DND-41 (cell line): ENCODE results near the gene OOSP4A.

Experiments
- ATAC-seq: fragments of 200-7000 bp; cut with Tn5 transposase; 3 replicates; pipeline ENCODE4 v1.9.1; 2021; ENCODE audit warnings: low read depth; ENCODE audit not compliant: insufficient read depth
- DNase-seq: peaks from one replicate; pipeline ENCODE4 v3.0.0-alpha.2; 2020
- H2AFZ ChIP-seq: 2 replicates; pipeline ENCODE4 v1.6.0; 2012; ENCODE audit warnings: low read depth, low read length
- H3K27ac ChIP-seq: 2 replicates; pipeline ENCODE4 v1.5.1; 2012; ENCODE audit warnings: low read length, inconsistent platforms
- H3K27me3 ChIP-seq: fragments of 200-600 bp; sonication (generic); 2 replicates; pipeline ENCODE4 v1.6.0; 2012; ENCODE audit warnings: low read length, mild to moderate bottlenecking, inconsistent platforms; ENCODE audit not compliant: insufficient read depth, poor library complexity
- H3K36me3 ChIP-seq: 2 replicates; pipeline ENCODE4 v1.5.1; 2012; ENCODE audit warnings: low read length, inconsistent platforms; ENCODE audit not compliant: insufficient read depth
- H3K4me1 ChIP-seq: 2 replicates; pipeline ENCODE4 v1.5.1; 2012; ENCODE audit warnings: mild to moderate bottlenecking, low read length; ENCODE audit not compliant: insufficient read depth
- H3K4me2 ChIP-seq: 2 replicates; pipeline ENCODE4 v1.6.0; 2012; ENCODE audit warnings: mild to moderate bottlenecking, moderate library complexity, low read length, inconsistent platforms; ENCODE audit not compliant: insufficient read depth
- H3K4me3 ChIP-seq, 2 experiments: fragments of 200-600 bp in 1 of 2; shearing (Covaris generic) in 1 of 2; 2 replicates each; pipeline ENCODE4 v1.5.1; 2012 to 2016; ENCODE audit warnings: inconsistent platforms in 2 of 2, low read length in 2 of 2, mild to moderate bottlenecking in 2 of 2, low read depth in 1 of 2, moderate library complexity in 1 of 2
- H3K79me2 ChIP-seq: 2 replicates; pipeline ENCODE4 v1.6.0; 2012; ENCODE audit warnings: low read length, inconsistent platforms; ENCODE audit not compliant: insufficient read depth
- H3K9ac ChIP-seq: 2 replicates; pipeline ENCODE4 v1.6.0; 2012; ENCODE audit warnings: low read depth, mild to moderate bottlenecking, inconsistent platforms, low read length, moderate library complexity
- H3K9me3 ChIP-seq: 2 replicates; pipeline ENCODE4 v1.5.1; 2012; ENCODE audit warnings: low read length, moderate library complexity, mild to moderate bottlenecking, inconsistent platforms; ENCODE audit not compliant: insufficient read depth, severe bottlenecking
- H4K20me1 ChIP-seq: 2 replicates; pipeline ENCODE4 v1.6.0; 2012; ENCODE audit warnings: low read length; ENCODE audit not compliant: insufficient read depth
- EZH2 ChIP-seq: IDR thresholded peaks from 3 replicates; pipeline ENCODE4 v1.6.1; 2012; ENCODE audit warnings: borderline replicate concordance, low read depth, mild to moderate bottlenecking, moderate library complexity, low read length, inconsistent platforms; ENCODE audit not compliant: severe bottlenecking
- TF ChIP-seq, protein P1 (sequence below): IDR thresholded peaks from 2 replicates; pipeline ENCODE4 v1.5.1; 2012; ENCODE audit warnings: borderline replicate concordance, low read length, moderate library complexity, mild to moderate bottlenecking; ENCODE audit not compliant: poor library complexity, severe bottlenecking; ENCODE audit errors: extremely low read depth

Gene OOSP4A

DNA sequence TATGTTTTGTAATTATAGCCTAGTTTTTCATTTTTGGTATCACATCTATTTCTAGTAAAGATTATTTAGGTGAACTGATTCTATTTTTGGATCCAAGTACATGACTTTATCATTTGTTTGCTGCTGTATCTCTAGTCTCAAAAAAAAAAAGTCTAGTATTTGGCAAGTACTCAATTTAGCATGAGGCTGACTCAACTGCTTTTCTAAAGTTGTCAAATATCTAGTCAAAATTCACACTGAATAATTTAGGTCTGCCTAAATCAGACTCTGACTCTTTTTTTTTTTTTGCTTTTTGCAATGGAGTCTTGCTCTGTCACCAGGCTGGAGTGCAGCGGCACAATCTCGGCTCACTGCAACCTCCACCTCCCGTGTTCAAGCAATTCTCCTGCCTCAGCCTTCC, 2.4 kb downstream of the OOSP4A start:
- H2AFZ ChIP-seq = no peak overlapping the region
- no peaks in the 10 kb centered on the region for H3K36me3 ChIP-seq
- no peak overlapping the region for H3K4me2 ChIP-seq
- H3K4me3 ChIP-seq = no peak overlapping the region
- TF ChIP-seq, protein P1, sequence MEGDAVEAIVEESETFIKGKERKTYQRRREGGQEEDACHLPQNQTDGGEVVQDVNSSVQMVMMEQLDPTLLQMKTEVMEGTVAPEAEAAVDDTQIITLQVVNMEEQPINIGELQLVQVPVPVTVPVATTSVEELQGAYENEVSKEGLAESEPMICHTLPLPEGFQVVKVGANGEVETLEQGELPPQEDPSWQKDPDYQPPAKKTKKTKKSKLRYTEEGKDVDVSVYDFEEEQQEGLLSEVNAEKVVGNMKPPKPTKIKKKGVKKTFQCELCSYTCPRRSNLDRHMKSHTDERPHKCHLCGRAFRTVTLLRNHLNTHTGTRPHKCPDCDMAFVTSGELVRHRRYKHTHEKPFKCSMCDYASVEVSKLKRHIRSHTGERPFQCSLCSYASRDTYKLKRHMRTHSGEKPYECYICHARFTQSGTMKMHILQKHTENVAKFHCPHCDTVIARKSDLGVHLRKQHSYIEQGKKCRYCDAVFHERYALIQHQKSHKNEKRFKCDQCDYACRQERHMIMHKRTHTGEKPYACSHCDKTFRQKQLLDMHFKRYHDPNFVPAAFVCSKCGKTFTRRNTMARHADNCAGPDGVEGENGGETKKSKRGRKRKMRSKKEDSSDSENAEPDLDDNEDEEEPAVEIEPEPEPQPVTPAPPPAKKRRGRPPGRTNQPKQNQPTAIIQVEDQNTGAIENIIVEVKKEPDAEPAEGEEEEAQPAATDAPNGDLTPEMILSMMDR = no peak
- no peak for TF ChIP-seq EZH2
- no peaks in the 10 kb centered on the region for H3K9me3 ChIP-seq
- H3K79me2 ChIP-seq = no peaks in the 10 kb centered on the region
- ATAC-seq = no peak
- no peak overlapping the region for H3K9ac ChIP-seq
- H4K20me1 ChIP-seq = no peaks in the 10 kb centered on the region
- no peak overlapping the region for H3K27ac ChIP-seq
- DNase-seq = no peak
- no peaks in the 10 kb centered on the region for H3K27me3 ChIP-seq
- H3K4me1 ChIP-seq = no peaks in the 10 kb centered on the region

DNA sequence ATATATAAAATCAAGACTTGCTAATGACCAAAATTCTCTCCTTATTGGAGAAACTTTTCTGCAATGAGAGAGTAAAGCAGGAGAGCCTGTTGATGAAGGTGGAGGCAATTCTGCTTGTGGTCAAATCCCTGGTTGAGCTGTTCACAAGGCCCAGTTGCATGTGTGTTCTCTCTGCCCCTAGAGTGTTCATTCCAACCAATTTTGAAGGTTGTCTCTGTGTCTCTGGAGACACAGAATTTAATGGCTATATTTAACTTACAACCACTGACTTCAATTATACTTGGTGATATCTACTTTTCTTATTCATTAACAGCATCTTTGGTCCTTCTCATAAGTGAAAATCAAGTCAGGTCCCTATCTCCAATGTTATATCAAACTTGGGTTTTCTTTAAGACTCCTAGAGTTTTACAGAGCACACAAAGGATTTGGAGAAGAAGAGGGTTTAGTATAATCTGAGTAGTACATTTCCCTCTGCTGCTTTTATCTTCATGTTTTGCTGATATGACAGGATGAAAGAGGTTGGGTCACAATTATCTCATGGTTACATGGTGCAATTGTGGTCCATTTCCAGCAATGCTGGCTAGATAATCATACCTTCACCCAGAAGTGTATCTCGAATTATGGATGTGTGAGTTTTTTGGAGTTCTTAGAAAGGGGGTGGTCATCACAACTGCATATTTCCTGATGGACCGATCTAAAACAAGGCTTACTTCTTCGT, 4.0 kb downstream of the OOSP4A start:
- no peaks in the 10 kb centered on the region for H4K20me1 ChIP-seq
- no peak overlapping the region for H2AFZ ChIP-seq
- no peaks in the 10 kb centered on the region for H3K79me2 ChIP-seq
- H3K9me3 ChIP-seq = no peaks in the 10 kb centered on the region
- no peak for DNase-seq
- no peaks in the 10 kb centered on the region for H3K27me3 ChIP-seq
- no peak overlapping the region for H3K4me2 ChIP-seq
- ATAC-seq = no peak
- H3K4me3 ChIP-seq = no peak overlapping the region
- H3K27ac ChIP-seq = no peak overlapping the region
- no peaks in the 10 kb centered on the region for H3K4me1 ChIP-seq
- no peak overlapping the region for H3K9ac ChIP-seq
- TF ChIP-seq, protein P1 = no peak
- no peak for TF ChIP-seq EZH2
- H3K36me3 ChIP-seq = no peaks in the 10 kb centered on the region

DNA sequence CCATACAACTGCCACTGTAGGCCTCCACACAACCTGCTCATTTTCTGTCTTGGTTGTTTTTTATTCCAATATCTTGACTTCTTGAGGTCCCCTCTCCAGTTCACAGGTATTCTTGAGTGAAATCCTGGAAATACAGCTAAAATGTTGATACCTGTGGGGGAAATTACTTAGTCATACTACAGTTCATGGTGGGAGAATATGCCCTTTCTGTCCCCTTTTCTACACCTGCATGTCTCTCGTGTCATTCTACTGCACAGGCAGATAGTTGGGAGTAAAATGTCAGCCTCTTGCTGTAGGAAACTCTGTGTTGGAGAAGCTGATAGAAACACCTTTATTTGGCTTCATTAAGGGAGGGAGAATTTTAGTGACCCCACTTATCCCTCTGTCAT, 4.6 kb downstream of the OOSP4A start:
- Histone ChIP-seq H3K9me3 (no peaks in the 10 kb centered on the region), H3K79me2 (no peaks in the 10 kb centered on the region), H4K20me1 (no peaks in the 10 kb centered on the region), H3K36me3 (no peaks in the 10 kb centered on the region), H2AFZ (no peak overlapping the region), H3K9ac (no peak overlapping the region), H3K27me3 (no peaks in the 10 kb centered on the region), H3K4me1 (no peaks in the 10 kb centered on the region), H3K4me2 (no peak overlapping the region), H3K27ac (no peak overlapping the region), H3K4me3 (no peak overlapping the region)
- no peak for TF ChIP-seq EZH2
- TF ChIP-seq, protein P1 = no peak
- DNase-seq (no peak), ATAC-seq (no peak)
